ENCODE measurements around the gene DBR1. TPM values are rescaled to one million over a fixed set of nuclear protein-coding genes. Genes with fewer than 3 reads are reported as not detected.

DBR1 gene
- total RNA-seq, 4 donors from 2014 or later = 6.5 to 22.2 (median 6.6) TPM

DNA sequence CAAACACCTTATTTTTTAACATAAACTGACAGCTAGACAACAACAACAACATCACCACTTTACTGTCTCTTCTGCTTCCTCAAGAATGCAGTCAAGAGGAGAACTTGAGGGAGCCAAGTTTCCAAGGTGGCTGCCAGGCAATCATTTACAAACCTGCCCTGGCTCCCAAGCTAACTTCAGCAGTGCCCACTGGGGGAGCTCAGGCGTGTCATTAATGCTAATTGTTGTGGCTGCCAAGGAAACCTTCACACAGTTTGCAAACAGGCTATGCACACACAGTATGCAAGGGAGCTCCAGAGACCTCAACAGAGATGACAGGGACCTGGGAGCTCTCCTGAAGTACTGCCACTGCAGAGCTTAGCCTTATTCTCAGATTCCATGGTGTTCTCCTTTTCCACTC is 61.4 kb downstream of the DBR1 start:
- peaks cover 0 to 23% of the 10 kb centered on the region in 2 donors for H3K4me1 ChIP-seq
- DNase-seq (no peak), ATAC-seq (no peak)
- no peaks in the 10 kb centered on the region for H3K9me3 ChIP-seq
- H3K36me3 ChIP-seq = no peaks in the 10 kb centered on the region
- in situ Hi-C loops (cut with MboI; ENCODE audit: low sequenced_read_pairs in 4 of 4) (loop anchor here in 1 of 4 donors (10.0 kb wide), 1 partner anchor 49 kb away; no protein-coding TSS in a partner anchor), intact Hi-C loops (cut with DNase I; ENCODE audit: low total_unique reads) (no loop called here)
- TF ChIP-seq CTCF (IDR thresholded peaks at IDR 0.05 in 4 of 5, conservative IDR thresholded peaks at IDR 0.05 in 1 of 5) = no peak
- TF ChIP-seq POLR2A (IDR thresholded peaks at IDR 0.05) = no peak
- H3K4me3 ChIP-seq = no peak overlapping the region
- no peak overlapping the region for H3K27ac ChIP-seq
- no peaks in the 10 kb centered on the region for H3K27me3 ChIP-seq

- H3K4me1 ChIP-seq = peaks cover 0 to 23% of the 10 kb centered on the region in 2 donors
- ATAC-seq (no peak), DNase-seq (no peak)
- no peak overlapping the region for H3K4me3 ChIP-seq
- intact Hi-C loops (cut with DNase I; ENCODE audit: low total_unique reads) = no loop called here
- H3K9me3 ChIP-seq = no peaks in the 10 kb centered on the region
- H3K27ac ChIP-seq = no peak overlapping the region
- no peaks in the 10 kb centered on the region for H3K27me3 ChIP-seq
- no peaks in the 10 kb centered on the region for H3K36me3 ChIP-seq
- TF ChIP-seq CTCF (IDR thresholded peaks at IDR 0.05 in 4 of 5, conservative IDR thresholded peaks at IDR 0.05 in 1 of 5) (no peak), POLR2A (IDR thresholded peaks at IDR 0.05) (no peak)
- in situ Hi-C loops (cut with MboI; ENCODE audit: low sequenced_read_pairs in 4 of 4) = loop anchor here in 1 of 4 donors (10.0 kb wide), 1 partner anchor 48 kb away; no protein-coding TSS in a partner anchor
Measured at GRCh38 chr3:138112362-138112761, 62.4 kb downstream of the DBR1 start.

Other genes starting within 250 kb of the DBR1 start
- not detected for gene CLDN18, start 164.8 kb downstream of the DBR1 start, total RNA-seq
- gene DZIP1L, start 59.3 kb downstream of the DBR1 start, total RNA-seq = 1 to 10 TPM; 1.1 to 3.3 (median 1.5) TPM
- gene A4GNT, start 42.5 kb downstream of the DBR1 start, total RNA-seq = not detected
- gene ARMC8, start 12.4 kb upstream of the DBR1 start, total RNA-seq = 10 to 100 TPM; 53.1 to 83.1 (median 65.8) TPM
- 1 to 10 TPM in 2 of 4 donors, under 1 TPM in 1, not detected in 1; 0.38 to 7.3 (median 2.0) TPM for gene NME9, start 154.9 kb upstream of the DBR1 start, total RNA-seq
- 100 to 1,000 TPM in 1 of 4 donors, 10 to 100 TPM in 3; 45.8 to 149 (median 57.7) TPM for gene MRAS, start 173.7 kb upstream of the DBR1 start, total RNA-seq